Effector CD8-positive, alpha-beta T cell (primary cell): ENCODE results near the gene CRYZ.
A peak's percentile ranks its signal among the peaks of the same experiment; 100 is the strongest.
"Not testable (repeated sequence)": the region's sequence is repeated elsewhere in the genome, so short reads cannot be mapped to it uniquely, and the experiment has no call there.

Source experiments
- DNase-seq: peaks from one replicate; lab custom pipeline; 2025; lab: John Stamatoyannopoulos, UW
- total RNA-seq, 4 experiments: gene quantifications; one replicate each; lab custom pipeline; 2026; lab: John Stamatoyannopoulos, UW

Gene CRYZ
- 10.3 to 22.3 (median 16.9) reads per million in 4 experiments for total RNA-seq

DNA sequence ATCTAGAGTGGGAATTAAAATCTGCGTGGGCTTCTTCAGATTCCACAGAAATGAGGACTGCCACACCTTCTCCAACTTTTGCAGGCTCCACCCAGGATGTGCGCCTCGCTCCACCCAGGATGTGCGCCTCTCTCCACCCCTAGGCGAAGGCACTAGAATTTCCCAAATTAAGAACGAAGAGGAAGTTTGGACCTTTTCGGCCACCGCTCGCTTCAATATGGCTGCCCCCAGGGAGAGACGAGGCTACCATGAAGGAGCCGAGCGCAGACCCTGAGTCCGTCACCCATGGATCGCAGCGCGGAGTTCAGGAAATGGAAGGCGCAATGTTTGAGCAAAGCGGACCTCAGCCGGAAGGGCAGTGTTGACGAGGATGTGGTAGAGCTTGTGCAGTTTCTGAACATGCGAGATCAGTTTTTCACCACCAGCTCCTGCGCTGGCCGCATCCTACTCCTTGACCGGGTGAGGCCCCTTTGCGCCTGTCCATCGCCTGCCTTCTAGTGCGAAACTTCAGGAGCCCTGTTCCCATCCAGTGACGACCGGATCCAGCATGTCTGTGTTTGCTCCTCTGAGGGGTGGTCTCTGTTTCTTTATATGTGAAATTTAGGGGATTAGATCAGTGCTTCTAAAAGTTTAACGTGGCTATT, at the start of gene CRYZ, which contains the start of gene TYW3:
CRYZ (minus strand) TSS at position 91 of the 644 bp plus-strand sequence. CDS start 8,229 bp downstream, outside the sequence.
TYW3 (plus strand) TSS at position 193 of the 644 bp plus-strand sequence; CDS start at position 286, 93 bp downstream.
- DNase-seq: peak; percentile 74

GRCh38 chr1:74780594-74780993, 47.7 kb upstream of the CRYZ start:
- DNase-seq: no peak

GRCh38 chr1:74779750-74780149, 46.9 kb upstream of the CRYZ start:
- no peak for DNase-seq

DNA sequence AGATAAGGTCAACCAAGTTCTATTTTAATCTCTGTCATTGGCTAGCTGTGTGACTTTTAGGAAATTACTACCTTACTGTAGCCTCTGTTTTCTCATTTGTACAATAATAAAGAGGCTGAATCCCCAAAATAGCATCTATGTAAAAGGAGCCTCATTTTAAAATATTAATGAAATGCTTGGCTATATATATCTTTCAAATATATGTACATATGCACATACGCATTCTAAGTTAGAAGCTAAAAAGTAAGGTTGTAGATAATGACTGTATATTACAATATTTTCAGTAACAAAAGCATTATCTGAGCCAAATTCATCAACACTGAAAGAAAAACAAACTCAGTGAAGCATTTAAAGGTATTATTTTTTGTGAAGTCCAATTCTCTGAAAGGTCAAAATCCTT, 44.7 kb upstream of the CRYZ start:
- no peak for DNase-seq

GRCh38 chr1:74775735-74776134, 42.9 kb upstream of the CRYZ start:
- DNase-seq: no peak

GRCh38 chr1:74773582-74773981, 40.7 kb upstream of the CRYZ start:
- no peak for DNase-seq

DNA sequence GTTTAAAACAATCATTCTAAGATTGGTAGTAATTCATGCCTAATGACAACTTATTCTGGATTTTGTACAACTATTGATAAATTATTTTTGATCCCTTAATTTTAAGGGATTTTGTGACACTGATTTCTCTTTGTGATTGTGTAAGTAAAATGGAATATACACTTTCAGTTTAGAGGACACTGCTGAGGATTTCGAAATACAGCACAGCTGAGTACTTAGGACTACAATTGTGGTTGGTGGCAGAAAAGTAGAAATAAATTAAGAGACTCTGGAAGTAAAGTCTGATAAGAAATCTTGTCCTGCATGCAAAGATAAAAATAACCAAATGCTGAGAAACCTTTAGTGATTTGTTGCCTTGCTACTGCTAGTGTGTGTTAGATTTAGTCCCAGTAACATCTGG, 40.1 kb upstream of the CRYZ start:
- DNase-seq: no peak

GRCh38 chr1:74771913-74772515, 39.2 kb upstream of the CRYZ start:
- DNase-seq: no peak

DNA sequence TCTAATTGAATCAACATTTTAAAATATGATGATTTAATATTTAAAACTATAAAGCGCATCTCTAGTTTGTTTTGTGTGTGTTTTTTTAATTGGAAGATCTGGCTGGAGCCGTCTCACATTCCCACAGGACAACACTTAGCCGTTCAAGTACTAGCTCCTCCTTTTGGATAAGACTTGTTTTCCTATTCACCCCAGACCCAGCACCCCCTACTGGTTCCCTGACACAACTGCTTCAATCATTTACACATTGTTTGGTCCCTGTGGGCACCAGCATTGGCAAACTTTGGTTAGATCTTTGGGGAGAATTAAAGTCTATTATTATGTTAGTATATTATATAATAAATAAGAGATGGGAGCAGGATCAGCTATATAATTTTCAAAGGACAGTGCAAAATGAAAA, 34.6 kb upstream of the CRYZ start:
- no peak for DNase-seq

DNA sequence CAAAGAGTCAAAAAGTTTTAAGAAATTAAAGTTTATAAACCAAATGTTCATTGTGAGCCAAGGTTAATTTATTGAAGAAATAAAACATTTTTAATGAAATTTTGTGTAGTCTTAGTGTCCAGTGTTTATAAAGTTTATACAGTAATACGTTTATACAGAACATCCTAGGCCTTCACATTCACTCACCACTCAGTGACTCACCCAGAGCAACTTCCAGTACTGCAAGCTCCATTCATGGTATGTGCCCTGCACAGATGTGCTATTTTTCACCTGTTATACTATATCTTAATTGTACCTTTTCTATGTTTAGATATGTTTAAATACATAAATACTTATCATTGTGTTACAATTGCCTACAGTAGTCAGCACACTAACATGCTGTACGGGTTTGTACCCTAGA, 33.7 kb upstream of the CRYZ start:
- no peak for DNase-seq

- DNase-seq: no peak
Observed at GRCh38 chr1:74763807-74764206, 31.0 kb upstream of the CRYZ start.

DNA sequence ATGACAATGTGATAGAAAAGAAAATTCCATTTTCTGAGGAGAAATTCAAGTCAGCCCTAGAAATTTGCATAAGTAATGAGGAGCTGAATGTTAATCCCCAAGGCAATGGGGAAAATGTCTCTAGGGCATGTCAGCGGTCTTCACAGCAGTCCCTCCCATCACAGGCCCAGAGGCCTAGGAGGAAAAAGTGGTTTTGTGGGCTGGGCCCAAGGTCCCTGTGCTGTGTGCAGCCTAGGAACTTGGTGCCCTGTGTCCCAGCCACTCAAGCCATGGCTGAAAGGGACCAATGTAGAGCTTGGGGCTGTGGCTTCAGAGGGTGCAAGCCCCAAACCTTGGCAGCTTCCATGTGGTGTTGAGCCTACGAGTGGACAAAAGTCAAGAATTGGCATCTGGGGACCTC, 23.8 kb upstream of the CRYZ start:
- DNase-seq: not testable (repeated sequence)

DNA sequence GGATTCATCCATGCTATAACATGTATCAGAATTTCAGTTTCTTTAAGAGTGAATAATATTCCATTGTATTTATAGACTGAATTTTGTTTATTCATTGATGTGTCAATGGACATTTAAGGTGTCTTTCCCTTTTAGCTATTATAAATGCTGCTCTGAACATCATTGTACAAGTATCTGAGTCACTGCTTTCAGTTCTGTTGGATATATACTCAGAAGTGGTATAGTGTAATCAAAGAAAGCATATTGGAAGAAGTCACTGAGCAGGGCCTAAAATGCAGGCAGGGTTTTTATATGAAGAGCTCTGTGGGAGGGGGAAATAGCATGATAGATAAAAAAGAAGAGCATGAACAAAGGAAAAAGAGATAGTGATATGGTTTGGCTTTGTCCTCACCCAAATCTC, 22.6 kb upstream of the CRYZ start:
- no peak for DNase-seq

DNA sequence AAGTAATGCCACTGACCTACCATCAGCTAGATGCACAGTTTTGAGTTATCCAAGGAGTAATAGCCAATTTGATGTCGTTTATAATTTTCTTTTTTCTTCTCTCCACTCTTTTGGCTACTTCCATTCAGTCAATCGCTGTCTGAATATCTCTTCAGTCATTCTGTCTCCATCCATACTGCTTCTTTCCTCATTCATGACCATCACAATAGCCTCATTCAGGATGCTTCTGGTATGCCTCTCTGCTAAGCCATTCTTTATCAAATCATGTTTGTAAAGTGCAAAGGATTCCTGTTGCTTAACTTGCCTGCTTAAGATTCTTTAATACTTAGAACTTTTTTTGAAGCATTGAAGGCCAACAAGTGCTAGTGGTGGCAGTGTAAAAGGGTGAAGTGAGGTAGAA, 20.3 kb upstream of the CRYZ start:
- no peak for DNase-seq

DNA sequence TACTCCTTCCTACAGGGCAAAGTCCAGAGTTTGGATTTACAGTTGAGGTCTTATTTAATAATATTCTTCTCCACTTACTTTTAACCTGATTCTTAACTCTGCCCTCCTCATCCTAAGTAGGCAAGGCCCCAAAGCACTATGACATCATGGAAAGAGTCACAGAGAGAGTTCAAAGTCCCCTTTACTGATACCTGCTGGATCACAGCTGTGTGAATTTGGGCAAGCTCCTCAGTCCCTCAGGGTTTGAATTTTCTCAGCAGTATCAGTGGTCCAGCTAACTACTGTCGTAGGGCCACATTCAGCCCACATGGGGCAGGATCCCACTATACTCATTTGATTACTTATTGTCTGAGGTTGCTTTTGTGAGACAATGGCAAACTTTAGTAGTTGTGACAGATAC, 16.1 kb upstream of the CRYZ start:
- DNase-seq: no peak

DNA sequence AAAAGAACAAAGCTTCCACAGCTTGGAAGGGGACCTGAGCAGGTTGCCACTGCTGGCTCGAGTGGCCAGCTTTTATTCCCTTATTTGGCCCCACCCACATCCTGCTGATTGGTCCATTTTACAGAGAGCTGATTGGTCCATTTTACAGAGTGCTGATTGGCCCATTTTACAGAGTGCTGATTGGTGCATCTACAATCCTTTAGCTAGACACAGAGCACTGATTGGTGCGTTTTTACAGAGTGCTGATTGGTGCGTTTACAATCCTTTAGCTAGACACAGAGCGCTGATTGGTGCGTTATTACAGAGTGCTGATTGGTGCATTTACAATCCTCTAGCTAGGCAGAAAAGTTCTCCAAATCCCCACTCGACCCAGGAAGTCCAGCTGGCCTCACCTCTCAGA, 12.4 kb upstream of the CRYZ start:
- not testable (repeated sequence) for DNase-seq

DNA sequence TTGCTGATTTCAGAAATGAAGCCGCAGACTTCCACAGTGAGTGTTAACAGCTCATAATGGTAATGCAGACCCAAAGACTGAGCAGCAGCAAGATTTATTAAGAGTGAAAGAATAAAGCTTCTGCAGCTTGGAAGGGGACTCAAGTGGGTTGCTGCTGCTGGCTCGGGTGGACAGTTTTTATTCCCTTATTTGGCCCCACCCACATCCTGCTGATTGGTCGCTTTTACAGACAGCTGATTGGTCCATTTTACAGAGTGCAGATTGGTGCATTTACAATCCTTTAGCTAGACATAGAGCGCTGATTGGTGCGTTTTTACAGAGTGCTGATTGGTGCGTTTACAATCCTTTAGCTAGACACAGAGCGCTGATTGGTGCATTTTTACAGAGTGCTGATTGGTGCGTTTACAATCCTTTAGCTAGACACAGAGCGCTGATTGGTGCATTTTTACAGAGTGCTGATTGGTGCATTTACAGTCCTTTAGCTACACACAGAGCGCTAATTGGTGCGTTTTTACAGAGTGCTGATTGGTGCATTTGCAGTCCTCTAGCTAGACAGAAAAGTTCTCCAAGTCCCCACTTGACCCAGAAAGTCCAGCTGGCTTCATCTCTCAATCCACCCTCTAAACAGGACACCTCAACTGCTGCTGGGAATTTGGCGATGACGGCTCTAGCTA, 7.6 kb upstream of the CRYZ start:
- not testable (repeated sequence) for DNase-seq

- no peak for DNase-seq
Observed at GRCh38 chr1:74737333-74737732, 4.5 kb upstream of the CRYZ start.

DNA sequence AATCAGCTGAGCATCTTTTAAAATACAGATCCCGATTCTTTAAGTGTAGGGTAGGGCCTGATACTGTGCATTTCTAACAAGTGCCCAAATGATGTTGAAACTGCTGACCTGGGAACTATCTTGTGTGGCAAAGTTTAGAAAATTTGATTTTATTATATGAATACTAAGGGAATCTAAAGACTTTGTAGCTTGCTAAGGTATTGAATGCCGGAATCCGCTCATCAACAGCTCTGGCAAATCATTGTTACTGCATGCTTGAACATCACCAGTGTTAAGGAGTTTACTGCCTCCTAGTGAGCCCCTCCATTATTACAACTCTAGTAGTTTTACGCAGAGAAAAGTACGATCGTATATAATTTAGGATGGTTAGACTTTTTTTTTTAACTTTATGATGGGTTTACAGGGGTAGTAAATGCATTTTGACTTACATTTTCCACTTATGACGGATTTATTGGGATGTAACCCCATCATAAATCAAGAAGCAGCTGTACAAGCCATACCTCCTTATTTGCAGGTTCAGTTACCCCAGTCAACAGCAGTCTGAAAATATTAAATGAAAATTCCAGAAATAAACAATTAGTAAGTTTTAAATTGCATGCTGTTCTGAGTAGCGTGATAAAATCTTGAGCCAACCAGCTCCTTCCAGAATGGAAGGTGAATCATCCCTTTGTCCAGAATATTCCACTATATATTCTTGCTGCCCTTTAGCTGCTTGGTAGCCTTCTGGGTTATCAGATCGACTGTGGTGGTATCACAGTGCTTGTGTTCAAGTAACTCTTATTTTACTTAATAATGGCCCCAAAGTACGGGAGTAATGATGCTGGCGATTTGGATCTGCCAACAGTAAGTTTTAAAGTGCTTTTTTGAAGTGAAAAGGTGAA, 994 bp upstream of the CRYZ start:
- DNase-seq: no peak

DNA sequence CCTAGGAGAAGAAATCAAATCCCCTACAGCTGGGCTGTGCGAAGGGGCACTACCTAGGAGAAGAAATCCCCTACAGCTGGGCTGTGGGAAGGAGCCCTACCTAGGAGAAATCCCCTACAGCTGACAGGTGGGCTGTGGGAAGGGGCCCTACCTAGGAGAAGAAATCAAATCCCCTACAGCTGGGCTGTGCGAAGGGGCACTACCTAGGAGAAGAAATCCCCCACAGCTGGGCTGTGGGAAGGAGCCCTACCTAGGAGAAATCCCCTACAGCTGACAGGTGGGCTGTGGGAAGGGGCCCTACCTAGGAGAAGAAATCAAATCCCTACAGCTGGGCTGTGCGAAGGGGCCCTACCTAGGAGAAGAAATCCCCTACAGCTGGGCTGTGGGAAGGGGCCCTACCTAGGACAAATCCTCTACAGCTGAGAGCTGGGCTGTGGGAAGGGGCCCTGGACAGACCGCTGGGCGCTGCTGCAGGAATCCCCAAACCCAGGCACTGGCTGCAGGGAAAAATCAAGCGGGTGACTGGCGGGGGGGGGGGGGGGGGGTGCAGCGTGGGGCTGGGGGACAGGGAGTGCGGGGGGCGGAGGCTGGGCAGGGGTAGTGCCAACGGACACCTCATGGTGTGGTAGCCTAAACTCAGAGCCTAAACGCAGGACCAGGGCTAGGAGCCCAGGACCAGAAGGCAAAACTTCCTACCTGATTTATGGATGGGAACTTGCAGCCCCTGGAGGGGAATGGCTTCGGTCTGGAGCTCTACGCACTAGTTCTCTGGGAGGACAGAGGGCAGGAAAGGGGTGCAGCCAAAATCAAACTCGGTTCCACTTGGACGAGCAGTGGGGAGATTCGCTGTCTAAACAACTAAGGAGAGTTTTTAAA, 541 bp downstream of the CRYZ start:
- not testable (repeated sequence) for DNase-seq

DNA sequence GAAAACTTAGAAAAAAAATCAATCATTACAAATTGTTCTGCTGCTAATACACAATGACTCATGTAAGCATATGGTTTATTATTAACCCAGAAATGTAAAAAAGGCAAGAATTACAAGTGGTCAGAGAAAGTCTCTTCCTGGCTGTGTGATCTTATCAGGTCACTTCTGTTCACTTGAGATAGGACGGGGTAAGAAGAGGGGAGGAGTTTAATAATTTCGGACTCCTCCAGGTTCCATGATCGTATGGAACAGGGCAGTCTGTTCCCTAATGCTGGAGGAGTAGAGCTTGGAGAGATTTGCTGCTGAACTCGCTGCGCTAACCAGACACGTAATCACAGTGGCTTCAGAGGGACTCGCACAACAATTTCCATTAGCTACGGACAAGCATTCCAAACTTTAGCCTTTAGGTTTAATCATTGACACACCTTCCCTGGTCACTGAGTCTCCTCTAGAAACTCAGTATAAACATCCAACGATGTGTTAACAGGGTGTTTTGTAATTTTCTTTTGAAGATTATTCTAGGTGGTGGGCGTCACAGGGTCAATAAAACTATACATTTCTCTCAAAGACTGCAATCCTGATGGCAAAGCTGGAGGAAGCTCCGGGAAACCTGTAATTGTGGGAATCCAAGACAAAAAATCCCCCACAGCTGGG, 1.3 kb downstream of the CRYZ start:
- no peak for DNase-seq
